ENCODE results near the gene AOPEP.

DNA sequence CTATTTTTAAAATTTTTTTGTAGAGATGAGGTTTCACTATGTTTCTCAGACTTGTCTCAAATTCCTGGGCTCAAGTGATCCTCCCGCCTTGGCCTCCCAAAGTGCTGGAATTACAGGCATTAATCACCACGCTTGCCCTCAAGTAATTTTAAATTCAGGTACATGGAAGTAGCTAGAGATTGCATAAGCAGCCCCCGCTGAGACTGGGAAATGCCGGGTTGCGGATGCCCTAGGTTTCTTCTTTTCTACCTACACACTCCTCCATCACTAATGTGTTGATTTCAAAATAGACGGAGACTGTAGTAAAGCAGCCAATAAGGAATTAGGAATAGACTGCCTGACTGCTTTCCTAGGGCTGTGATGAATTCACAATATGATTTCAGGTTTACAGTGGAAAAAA lies 388.6 kb downstream of the AOPEP start:
- no peak for TF ChIP-seq POLR2AphosphoS5 (IDR thresholded peaks at IDR 0.05)
- TF ChIP-seq, protein P1, sequence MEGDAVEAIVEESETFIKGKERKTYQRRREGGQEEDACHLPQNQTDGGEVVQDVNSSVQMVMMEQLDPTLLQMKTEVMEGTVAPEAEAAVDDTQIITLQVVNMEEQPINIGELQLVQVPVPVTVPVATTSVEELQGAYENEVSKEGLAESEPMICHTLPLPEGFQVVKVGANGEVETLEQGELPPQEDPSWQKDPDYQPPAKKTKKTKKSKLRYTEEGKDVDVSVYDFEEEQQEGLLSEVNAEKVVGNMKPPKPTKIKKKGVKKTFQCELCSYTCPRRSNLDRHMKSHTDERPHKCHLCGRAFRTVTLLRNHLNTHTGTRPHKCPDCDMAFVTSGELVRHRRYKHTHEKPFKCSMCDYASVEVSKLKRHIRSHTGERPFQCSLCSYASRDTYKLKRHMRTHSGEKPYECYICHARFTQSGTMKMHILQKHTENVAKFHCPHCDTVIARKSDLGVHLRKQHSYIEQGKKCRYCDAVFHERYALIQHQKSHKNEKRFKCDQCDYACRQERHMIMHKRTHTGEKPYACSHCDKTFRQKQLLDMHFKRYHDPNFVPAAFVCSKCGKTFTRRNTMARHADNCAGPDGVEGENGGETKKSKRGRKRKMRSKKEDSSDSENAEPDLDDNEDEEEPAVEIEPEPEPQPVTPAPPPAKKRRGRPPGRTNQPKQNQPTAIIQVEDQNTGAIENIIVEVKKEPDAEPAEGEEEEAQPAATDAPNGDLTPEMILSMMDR (IDR thresholded peaks at IDR 0.05): no peak
- TF ChIP-seq EP300 (IDR thresholded peaks at IDR 0.05): no peak
- no peak for TF ChIP-seq POLR2A (IDR thresholded peaks at IDR 0.05)
